Effector memory CD8-positive, alpha-beta T cell (primary cell): ENCODE measurements around the gene DHX40.

Experiments used
- ATAC-seq: fragments of 150-1000 bp; cut with Tn5 transposase; replicated peaks from 2 replicates; pipeline ENCODE4 v1.10.0; 2021; ENCODE audit warnings: mild to moderate bottlenecking, moderate library complexity
- DNase-seq, 3 experiments: peaks; one replicate each; pipeline ENCODE4 v3.0.0; 2021
- H3K27ac Mint-ChIP-seq, 2 donors: one replicate each; pipeline ENCODE4 v1.8.0; 2022; ENCODE audit warnings: mild to moderate bottlenecking in 2 of 2, mixed read lengths in 2 of 2, moderate library complexity in 2 of 2
- H3K27me3 Mint-ChIP-seq, 2 donors: one replicate each; pipeline ENCODE4 v1.8.0; 2022; ENCODE audit warnings: mixed read lengths in 2 of 2
- H3K36me3 Mint-ChIP-seq: one replicate; pipeline ENCODE4 v1.8.0; 2022; ENCODE audit warnings: mild to moderate bottlenecking, moderate library complexity, mixed read lengths; ENCODE audit not compliant: insufficient read depth
- H3K4me1 Mint-ChIP-seq, 2 donors: one replicate each; pipeline ENCODE4 v1.8.0; 2022; ENCODE audit warnings: low read depth in 2 of 2, mixed read lengths in 2 of 2
- H3K4me3 Mint-ChIP-seq, 2 donors: one replicate each; pipeline ENCODE4 v1.8.0; 2022; ENCODE audit warnings: mild to moderate bottlenecking in 2 of 2, mixed read lengths in 2 of 2, moderate library complexity in 2 of 2
- H3K9me3 Mint-ChIP-seq, 2 donors: one replicate each; pipeline ENCODE4 v1.8.0; 2022; ENCODE audit warnings: mixed read lengths in 2 of 2

The DHX40 gene

DNA sequence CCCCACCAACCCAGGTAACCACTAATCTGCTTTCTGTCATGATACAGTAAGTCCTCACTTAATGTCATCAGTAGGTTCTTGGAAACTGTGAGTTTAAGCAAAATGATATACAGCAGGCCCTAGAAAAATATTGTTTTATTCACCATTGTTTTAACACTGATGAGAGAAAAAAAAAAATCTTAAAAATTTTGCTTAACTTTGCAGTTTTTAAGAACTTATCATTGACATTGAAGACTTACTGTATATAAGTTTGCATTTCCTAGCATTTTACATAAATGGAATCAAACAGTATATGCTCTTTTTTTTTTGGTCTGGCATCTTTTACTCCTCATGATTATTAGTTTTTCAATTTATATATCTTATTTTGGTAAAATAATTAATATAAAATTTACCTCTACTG is 34.8 kb downstream of the DHX40 start:
- DNase-seq, result no peak
- H3K9me3 Mint-ChIP-seq, result no peaks in the 10 kb centered on the region
- no peaks in the 10 kb centered on the region for H3K4me1 Mint-ChIP-seq
- no peak overlapping the region for H3K4me3 Mint-ChIP-seq
- H3K27me3 Mint-ChIP-seq, result no peaks in the 10 kb centered on the region
- ATAC-seq, result no peak
- H3K27ac Mint-ChIP-seq, result peak overlapping the region in 1 of 2 donors; percentile 69
- H3K36me3 Mint-ChIP-seq, result peaks cover 42% of the 10 kb centered on the region

DNA sequence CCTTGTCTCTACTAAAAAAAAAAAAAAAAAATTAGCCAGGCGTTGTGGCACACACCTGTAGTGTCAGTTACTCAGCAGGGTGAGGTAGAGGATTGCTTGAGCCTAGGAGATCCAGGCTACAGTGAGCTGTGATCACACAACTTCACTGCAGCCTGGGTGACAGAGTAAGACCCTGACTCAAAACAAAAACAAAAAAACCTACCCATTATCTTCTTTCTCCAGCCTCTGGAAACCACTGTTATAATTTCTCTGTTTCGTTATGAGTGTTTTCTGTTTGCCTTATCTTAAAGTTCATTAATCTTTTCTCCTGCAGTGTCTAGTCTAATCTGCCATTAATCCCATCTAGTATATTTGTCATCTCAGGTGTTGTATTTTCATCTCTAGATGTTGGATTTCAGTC is 35.7 kb downstream of the DHX40 start:
- no peak for ATAC-seq
- Mint-ChIP-seq H3K4me3 (no peak overlapping the region), H3K27ac (peak overlapping the region; percentile 29 to 60), H3K36me3 (peaks cover 50% of the 10 kb centered on the region), H3K4me1 (no peaks in the 10 kb centered on the region), H3K27me3 (no peaks in the 10 kb centered on the region), H3K9me3 (no peaks in the 10 kb centered on the region)
- no peak for DNase-seq

DNA sequence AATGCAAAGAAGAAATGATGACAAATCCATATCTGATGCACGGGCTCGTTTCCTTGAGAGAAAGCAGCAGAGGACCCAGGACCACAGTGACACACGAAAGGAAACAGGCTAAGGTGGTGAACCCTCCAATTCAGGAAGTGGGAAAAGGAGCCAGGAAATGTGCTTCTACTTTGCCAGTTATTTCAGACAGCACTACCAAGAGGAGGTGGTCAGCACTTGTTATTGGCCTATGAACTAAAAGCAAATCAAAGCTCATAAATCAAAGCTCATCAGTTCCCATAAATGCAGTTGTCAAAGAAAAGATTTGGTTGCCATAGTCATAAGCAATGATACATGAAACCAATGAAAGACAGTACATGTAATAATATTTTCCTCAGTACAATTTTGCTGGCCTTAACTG is 41.7 kb downstream of the DHX40 start:
- H3K4me3 Mint-ChIP-seq, result no peak overlapping the region
- H3K36me3 Mint-ChIP-seq, result peaks cover 59% of the 10 kb centered on the region
- ATAC-seq, result no peak
- no peak overlapping the region for H3K27ac Mint-ChIP-seq
- H3K9me3 Mint-ChIP-seq, result no peaks in the 10 kb centered on the region
- DNase-seq, result no peak
- no peaks in the 10 kb centered on the region for H3K4me1 Mint-ChIP-seq
- no peaks in the 10 kb centered on the region for H3K27me3 Mint-ChIP-seq

DNA sequence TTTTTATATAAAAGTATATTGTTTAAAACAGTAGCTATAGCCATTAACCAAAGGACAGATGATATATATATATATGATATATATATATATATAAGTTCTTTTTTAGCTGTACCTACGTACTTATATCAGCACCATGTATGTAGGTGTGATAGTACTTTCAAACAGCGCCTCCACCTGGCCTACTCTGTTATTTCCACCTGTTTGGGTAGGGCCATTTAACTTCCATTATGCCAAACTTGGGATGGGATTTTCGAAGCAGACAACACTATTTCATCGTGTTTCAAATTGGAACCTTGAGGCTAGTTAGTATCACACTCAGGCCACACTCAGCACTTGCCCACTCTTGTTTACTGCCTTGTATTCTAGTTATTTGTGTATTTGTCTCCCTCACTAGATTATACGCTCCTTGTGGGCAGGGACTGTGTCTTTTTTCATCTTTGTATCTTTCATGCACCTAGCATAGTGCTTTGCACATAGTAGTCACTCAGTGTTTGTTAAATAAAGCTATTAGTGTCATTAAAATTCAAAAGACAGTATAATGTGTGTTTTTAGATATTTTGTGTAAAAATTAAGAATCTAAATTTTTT is 42.5 kb downstream of the DHX40 start:
- Mint-ChIP-seq H3K9me3 (no peaks in the 10 kb centered on the region), H3K27ac (no peak overlapping the region), H3K27me3 (no peaks in the 10 kb centered on the region), H3K4me3 (no peak overlapping the region), H3K4me1 (no peaks in the 10 kb centered on the region), H3K36me3 (peaks cover 54% of the 10 kb centered on the region)
- peak in 1 of 3 experiments; percentile 26 for DNase-seq
- peak; percentile 48 for ATAC-seq

DNA sequence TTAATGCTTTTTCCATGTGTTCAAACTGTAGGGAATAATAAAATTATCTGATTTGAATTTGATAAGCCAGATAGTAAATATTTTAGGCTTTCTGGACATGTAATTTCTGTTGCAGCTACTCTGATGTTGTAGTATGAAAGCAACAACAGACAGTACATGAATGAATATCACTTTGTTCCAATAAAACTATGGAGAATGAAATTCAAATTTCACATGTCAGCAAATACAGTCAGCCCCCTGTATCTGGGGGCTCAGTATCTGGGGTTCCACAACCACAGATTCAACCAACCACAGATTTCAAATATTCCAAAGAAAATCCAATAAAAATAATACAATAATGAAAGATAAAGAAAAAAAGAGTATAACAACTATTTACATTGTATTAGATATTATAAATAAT is 46.1 kb downstream of the DHX40 start:
- no peak for ATAC-seq
- H3K27me3 Mint-ChIP-seq, result no peaks in the 10 kb centered on the region

DNA sequence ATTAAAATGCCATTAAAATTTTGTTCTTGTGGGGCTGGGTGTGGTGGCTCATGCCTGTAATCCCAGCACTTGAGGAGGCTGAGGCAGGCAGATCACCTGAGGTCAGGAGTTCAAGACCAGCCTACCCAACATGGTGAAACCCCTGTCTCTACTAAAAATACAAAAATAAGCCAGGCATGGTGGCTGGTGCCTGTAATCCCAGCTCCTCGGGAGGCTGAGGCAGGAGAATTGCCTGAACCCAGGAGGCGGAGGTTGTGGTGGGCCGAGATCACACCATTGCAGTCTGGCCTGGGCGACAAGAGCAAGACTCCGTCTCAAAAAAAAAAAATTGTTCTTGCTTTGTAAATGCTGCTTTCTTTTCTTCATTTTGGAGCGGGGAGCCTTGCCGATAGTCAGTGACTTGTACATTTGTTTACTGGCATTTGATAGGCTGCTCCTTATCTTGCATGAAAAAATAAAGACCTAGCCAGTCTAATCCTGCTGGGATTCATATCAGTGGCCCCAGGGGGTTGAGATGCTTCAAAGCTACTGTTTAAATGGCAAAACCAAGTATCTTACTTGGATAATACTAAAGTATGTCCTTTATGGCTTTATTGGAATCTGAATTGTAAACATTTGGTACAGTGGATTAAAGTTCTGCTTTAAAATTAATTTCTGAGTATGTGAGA is 51.0 kb downstream of the DHX40 start:
- Mint-ChIP-seq H3K4me1 (peaks cover 6 to 26% of the 10 kb centered on the region in 2 donors), H3K27ac (peak overlapping the region in 1 of 2 donors; percentile 22), H3K9me3 (no peaks in the 10 kb centered on the region), H3K4me3 (no peak overlapping the region), H3K36me3 (peaks cover 25% of the 10 kb centered on the region), H3K27me3 (no peaks in the 10 kb centered on the region)
- DNase-seq, result no peak
- no peak for ATAC-seq

More for the DNA sequence above, 46.1 kb downstream of the DHX40 start:
- H3K4me3 Mint-ChIP-seq, result no peak overlapping the region
- peaks cover 29% of the 10 kb centered on the region for H3K36me3 Mint-ChIP-seq
- no peak for DNase-seq
- no peak overlapping the region for H3K27ac Mint-ChIP-seq
- H3K4me1 Mint-ChIP-seq, result no peaks in the 10 kb centered on the region
- no peaks in the 10 kb centered on the region for H3K9me3 Mint-ChIP-seq

DNA sequence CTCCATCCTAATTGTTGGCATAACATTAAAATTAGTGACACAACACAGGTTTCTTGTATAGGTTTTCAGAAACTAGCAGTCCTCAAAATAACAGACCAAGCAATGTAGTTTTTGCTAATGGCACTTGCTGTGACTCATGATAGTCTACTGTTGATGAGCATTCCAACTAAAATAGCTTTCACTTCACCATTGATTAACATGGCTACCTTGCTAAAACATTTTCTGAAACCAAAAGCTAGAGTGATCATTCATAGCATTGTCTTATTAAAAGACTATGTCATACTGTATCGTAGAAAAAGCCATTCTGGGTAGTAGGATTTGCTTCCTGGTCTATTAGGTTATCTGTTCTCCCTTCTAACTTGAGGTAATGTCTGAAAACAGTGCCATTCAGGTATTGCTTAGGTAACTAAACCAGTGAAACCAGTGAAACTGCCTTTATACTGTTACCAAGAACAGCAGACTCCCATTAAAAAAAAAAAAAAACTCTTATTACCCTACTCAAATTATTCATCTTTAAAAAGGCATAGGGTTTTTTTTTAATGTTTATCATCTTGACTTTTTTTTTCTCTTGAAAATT is 51.8 kb downstream of the DHX40 start:
- Mint-ChIP-seq H3K27me3 (no peaks in the 10 kb centered on the region), H3K9me3 (no peaks in the 10 kb centered on the region), H3K4me3 (no peak overlapping the region), H3K4me1 (peaks cover 11 to 32% of the 10 kb centered on the region in 2 donors), H3K36me3 (peaks cover 29% of the 10 kb centered on the region), H3K27ac (peak overlapping the region in 1 of 2 donors; percentile 99)
- DNase-seq (no peak), ATAC-seq (no peak)

DNA sequence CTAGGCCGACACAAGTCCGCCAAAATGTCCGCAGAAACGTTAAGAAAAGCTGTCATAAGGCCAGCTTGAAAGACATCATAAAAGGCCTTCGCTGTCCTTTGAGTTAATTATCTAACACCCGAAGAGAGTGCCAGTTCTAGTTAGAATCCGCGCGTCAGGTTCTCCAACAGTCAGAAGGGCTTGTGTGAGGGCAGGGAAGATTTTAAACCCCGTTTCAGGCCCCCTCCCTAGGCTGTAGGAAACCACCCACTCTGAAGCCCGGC is 53.6 kb downstream of the DHX40 start:
- H3K27ac Mint-ChIP-seq, result peak overlapping the region; percentile 96 to 99
- H3K4me1 Mint-ChIP-seq, result peaks cover 21 to 45% of the 10 kb centered on the region in 2 donors
- peaks cover 31% of the 10 kb centered on the region for H3K36me3 Mint-ChIP-seq
- H3K4me3 Mint-ChIP-seq, result peak overlapping the region; percentile 81 to 93
- no peak for DNase-seq
- H3K27me3 Mint-ChIP-seq, result no peaks in the 10 kb centered on the region
- no peaks in the 10 kb centered on the region for H3K9me3 Mint-ChIP-seq
- ATAC-seq, result no peak

DNA sequence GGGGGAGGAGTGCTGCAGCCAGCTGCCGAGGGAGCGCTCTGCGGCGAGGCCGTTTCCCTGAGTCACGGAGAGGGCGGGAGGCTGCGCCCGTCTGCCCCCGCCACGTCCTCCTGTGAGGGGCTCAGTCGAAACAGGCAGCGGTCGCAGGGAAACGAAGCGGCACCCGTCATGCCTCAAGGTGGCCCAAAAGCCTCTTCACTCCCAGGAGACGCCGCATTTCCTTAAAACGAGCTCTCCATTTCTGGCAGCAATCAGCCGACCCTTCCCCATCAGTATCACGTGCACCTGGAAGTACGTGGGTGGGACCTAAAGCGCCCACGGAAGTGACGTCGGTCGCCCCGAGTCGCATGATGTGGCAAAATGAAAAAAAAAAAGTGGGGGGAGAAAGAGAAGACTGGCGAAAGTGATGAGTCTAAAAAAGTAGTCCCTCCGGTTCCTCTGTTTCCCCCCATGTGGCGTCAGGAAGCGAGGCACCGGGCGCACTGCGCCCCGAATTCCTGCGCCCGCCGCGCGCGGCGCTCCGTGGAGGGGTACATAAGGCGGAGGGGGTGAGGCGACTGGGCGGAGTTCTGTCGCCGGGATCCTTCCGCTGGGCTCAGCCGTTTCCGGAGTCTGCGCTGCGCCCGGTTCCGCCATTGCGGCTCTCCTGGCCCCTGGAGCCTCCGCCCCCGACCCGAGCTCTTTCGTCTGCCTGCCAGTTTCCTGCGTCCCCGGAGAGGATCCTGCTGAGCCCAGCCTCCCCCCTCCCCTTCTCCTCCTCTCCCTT is 54.1 kb downstream of the DHX40 start, which contains the start of gene CLTC:
Gene CLTC (plus strand): TSS at position 598 of the 766 bp plus-strand sequence. CDS start 237 bp downstream, outside the sequence.
- H3K4me3 Mint-ChIP-seq, result peak within 1 kb of the TSS; percentile 81 to 93
- ATAC-seq (peak; percentile 86), DNase-seq (peak; percentile 88 to 93 (median 90))
- H3K27ac Mint-ChIP-seq, result peak within 1 kb of the TSS; percentile 96 to 99
- no peaks in the 10 kb centered on the region for H3K9me3 Mint-ChIP-seq
- no peaks in the 10 kb centered on the region for H3K27me3 Mint-ChIP-seq
- peaks cover 31% of the 10 kb centered on the region for H3K36me3 Mint-ChIP-seq
- peaks cover 23 to 47% of the 10 kb centered on the region in 2 donors for H3K4me1 Mint-ChIP-seq

DNA sequence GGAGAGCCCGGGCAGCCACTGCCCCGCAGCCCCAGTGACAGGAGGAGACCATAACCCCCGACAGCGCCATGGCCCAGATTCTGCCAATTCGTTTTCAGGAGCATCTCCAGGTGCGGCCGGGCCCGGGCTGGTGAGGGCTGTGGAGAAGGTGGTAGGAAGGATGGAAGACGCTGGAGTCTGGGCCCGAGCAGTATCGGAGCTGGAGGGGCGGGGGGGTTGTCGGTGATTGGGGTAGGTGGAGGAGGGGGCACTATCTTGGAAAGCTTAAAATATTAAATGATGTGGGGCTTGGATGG is 54.6 kb downstream of the DHX40 start:
- no peaks in the 10 kb centered on the region for H3K9me3 Mint-ChIP-seq
- H3K36me3 Mint-ChIP-seq, result peaks cover 31% of the 10 kb centered on the region
- H3K4me3 Mint-ChIP-seq, result peak overlapping the region; percentile 81 to 93
- no peaks in the 10 kb centered on the region for H3K27me3 Mint-ChIP-seq
- no peak for ATAC-seq
- H3K4me1 Mint-ChIP-seq, result peaks cover 23 to 47% of the 10 kb centered on the region in 2 donors
- peak overlapping the region; percentile 96 to 99 for H3K27ac Mint-ChIP-seq
- no peak for DNase-seq

DNA sequence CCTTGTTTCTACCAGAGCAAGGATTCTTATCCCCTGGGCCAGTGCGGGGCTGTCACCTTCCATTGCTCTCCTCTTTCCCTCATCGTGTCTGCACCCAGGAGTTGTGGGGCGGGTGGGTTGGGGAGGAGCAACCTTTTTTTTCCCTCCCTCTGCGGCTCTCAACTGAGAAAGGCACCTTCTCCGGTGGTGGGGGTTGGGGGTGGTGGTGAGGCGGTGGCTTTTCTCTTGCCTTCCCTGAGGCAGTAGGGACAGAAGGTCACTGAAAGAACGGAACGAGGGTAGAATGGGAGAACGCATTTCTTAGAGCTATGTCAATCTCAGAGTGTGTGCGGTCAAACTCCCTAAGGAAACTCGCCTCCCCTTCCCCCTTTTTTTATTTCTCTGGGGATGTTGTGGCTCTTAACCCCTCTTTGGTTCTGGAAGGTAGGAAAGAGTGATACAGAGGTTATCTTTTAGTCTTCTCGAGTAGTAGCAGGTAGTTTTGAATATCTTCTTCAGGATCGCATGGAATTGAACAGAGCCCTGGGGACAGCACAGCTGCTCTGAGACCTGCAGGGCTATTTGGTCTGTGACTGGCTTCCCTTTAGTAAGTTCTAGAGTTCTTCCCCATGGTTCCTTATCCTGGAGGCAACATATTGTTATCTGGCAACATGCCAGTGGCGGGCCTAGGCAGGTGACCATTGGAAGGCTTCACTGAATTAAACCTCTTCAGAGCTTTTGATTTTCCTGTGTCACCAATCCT is 55.3 kb downstream of the DHX40 start:
- ATAC-seq, result peak; percentile 6
- peak; percentile 22 to 36 (median 31) for DNase-seq
- Mint-ChIP-seq H3K27ac (peak overlapping the region; percentile 96 to 99), H3K36me3 (peaks cover 31% of the 10 kb centered on the region), H3K27me3 (no peaks in the 10 kb centered on the region), H3K9me3 (no peaks in the 10 kb centered on the region), H3K4me1 (peaks cover 25 to 50% of the 10 kb centered on the region in 2 donors), H3K4me3 (peak overlapping the region; percentile 81 to 93)

DNA sequence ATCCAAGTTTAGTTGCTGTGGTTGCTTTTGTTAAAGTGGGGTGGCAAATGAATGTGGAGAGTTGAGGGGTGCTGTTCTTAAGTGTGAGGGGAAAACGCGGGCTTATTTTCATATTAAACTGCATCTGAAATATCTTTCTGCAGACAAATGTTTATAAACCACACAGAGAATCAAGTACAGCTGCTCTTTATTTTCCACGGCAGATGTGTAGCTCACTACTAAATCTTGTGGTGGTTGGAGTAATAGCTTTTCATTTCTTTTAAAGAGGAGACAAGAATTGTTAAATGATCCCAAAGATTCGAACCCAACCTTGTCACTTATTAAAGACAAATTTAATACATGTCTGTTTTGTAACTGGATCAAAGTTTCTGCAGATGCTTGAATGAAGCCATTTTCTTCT is 56.4 kb downstream of the DHX40 start:
- H3K4me1 Mint-ChIP-seq, result peaks cover 29 to 57% of the 10 kb centered on the region in 2 donors

DNA sequence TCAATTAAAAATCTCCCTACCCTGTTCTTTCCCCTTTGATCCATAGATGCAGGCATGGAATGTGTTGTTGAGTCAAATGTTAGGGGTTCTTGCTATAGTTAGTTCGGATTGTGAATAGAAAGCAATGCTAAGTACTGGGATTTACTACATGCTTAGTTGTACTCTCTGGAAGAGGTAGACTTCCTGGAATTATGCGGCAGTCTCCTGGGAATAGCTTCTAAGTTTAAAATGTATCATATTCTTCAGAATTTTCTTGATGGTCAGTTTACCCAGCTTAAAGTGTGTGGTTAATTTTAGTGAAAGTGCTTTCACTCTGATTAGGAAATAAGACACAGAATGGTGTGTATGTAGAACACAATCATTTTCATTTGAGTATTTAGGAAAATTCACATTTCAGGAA is 57.7 kb downstream of the DHX40 start:
- ATAC-seq, result no peak

More for the DNA sequence above, 56.4 kb downstream of the DHX40 start:
- peak overlapping the region; percentile 41 to 96 for H3K27ac Mint-ChIP-seq
- peaks cover 33% of the 10 kb centered on the region for H3K36me3 Mint-ChIP-seq
- H3K9me3 Mint-ChIP-seq, result no peaks in the 10 kb centered on the region
- H3K4me3 Mint-ChIP-seq, result peak overlapping the region; percentile 81 to 93
- no peaks in the 10 kb centered on the region for H3K27me3 Mint-ChIP-seq
- ATAC-seq (no peak), DNase-seq (no peak)

More for the DNA sequence above, 57.7 kb downstream of the DHX40 start:
- no peak for DNase-seq
- Mint-ChIP-seq H3K4me1 (peaks cover 34 to 59% of the 10 kb centered on the region in 2 donors), H3K9me3 (no peaks in the 10 kb centered on the region), H3K27me3 (no peaks in the 10 kb centered on the region), H3K4me3 (peak overlapping the region; percentile 18 to 32), H3K36me3 (peaks cover 37% of the 10 kb centered on the region), H3K27ac (no peak overlapping the region)
